Heart left ventricle (tissue), 13 donors: Measurements from ENCODE around the gene PPP1R12C.

ENCODE experiments used
- POLR2A ChIP-seq, 2 donors: fragments of 450-650 bp; IDR thresholded peaks; one replicate each; pipeline ENCODE4 v1.6.1; 2017; ENCODE audit warnings: antibody characterized with exemption in 2 of 2, mild to moderate bottlenecking in 2 of 2, moderate library complexity in 2 of 2
- TF ChIP-seq, protein P1 (sequence below), 12 donors: fragments of 200-600 bp; sonication (generic) in 4 of 12; IDR thresholded peaks; one replicate each; pipeline versions ENCODE4 v1.5.0 to v1.8.0; 2018 to 2022; ENCODE audit warnings: antibody characterized with exemption in 12 of 12, mild to moderate bottlenecking in 5 of 12
- donor health status: ischemic (EF 13 %, LVEDD 7.1; RV severe dilation, severe dysfunction).
- donor health status: DM: no; HTN: yes; CAD: no.
- donor health status: DM: no; HTN: no; CAD: no.
- donor health status: ischemic (EF 25% LVEDD 6.9; RV normal size, moderate dysfunction).
- donor health status: ischemic (EF 25% LVEDD 5.7; RV mildly dilated, moderate dysfunction).
- donor health status: ischemic (EF 35%, LVEDD 5.7; RV mildly dilated, moderate dysfunction).
- donor health status: nonischemic (EF 11% LVEDD 7.7; RV severe dilation, severe dysfunction).
- donor health status: DM: yes; HTN: yes; CAD: no.
- donor health status: PGD.
- donor health status: ischemic (EF 29% LVEDD 5.4; RV normal size, mild dysfunction).
- donor health status: nonischemic (EF 23%, LVEDD 6.1; RV moderate dilation, normal function).

DNA sequence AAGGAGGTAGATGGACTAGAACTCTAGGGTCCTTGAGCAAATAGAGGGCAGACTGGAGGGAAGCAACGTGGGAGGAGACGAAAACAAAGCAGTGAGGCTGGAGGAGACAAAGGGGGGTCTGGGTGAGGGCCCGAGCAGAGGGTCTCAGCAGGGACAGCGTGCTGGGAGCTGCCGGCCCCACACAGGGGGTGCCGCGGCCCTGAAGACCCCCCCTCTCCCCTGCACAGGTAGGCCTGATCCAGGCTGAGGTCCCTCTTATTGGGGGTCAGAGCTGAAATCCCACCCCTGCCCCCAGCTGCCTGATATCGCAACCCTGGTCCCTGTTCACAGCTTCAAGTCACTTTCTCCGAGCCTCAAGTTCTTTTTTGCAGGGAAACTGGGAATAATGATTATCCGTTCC, 33.0 kb downstream of the PPP1R12C start:
- TF ChIP-seq, protein P1, sequence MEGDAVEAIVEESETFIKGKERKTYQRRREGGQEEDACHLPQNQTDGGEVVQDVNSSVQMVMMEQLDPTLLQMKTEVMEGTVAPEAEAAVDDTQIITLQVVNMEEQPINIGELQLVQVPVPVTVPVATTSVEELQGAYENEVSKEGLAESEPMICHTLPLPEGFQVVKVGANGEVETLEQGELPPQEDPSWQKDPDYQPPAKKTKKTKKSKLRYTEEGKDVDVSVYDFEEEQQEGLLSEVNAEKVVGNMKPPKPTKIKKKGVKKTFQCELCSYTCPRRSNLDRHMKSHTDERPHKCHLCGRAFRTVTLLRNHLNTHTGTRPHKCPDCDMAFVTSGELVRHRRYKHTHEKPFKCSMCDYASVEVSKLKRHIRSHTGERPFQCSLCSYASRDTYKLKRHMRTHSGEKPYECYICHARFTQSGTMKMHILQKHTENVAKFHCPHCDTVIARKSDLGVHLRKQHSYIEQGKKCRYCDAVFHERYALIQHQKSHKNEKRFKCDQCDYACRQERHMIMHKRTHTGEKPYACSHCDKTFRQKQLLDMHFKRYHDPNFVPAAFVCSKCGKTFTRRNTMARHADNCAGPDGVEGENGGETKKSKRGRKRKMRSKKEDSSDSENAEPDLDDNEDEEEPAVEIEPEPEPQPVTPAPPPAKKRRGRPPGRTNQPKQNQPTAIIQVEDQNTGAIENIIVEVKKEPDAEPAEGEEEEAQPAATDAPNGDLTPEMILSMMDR (IDR thresholded peaks at IDR 0.05): no peak
- TF ChIP-seq POLR2A (IDR thresholded peaks at IDR 0.05): no peak
